Suprapubic skin (tissue), 4 donors: ENCODE data around the gene VAV2.

Source experiments
- POLR2A ChIP-seq, 2 donors: fragments of 450-650 bp; IDR thresholded peaks; one replicate each; pipeline ENCODE4 v1.6.1; 2017; ENCODE audit warnings: antibody characterized with exemption in 2 of 2, mild to moderate bottlenecking in 2 of 2, moderate library complexity in 2 of 2
- POLR2AphosphoS5 ChIP-seq, 3 donors: sonication (generic); formaldehyde crosslinking; IDR thresholded peaks; one replicate each; pipeline ENCODE4 v1.6.1; 2017; ENCODE audit warnings: antibody characterized with exemption in 3 of 3

DNA sequence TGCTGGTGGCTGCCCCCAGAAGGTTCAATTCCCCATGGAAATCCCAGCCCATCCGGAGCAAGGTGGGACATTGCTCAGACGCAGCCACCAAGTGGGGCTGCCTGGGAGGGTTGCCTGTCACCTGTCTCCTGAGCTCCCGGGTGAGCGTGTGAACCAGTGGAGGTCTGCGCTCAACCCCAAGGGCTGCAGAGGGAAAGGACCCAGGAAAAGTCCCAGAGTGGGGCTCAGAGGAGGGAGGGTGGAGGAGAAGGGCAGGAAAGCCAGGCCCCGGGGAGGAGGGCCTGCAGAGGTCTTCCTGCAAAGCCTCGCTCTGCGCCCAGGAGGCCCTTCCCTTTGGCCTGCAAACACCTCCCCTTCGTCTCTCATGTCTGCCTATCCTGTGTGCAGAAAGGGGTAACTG, 134.5 kb downstream of the VAV2 start:
- no peak for TF ChIP-seq POLR2A (IDR thresholded peaks at IDR 0.05)
- no peak for TF ChIP-seq POLR2AphosphoS5 (IDR thresholded peaks at IDR 0.05)
